Retinal pigment epithelial cell (primary cell): ENCODE results near the gene RFX2.

Experiments
- DNase-seq: peaks from one replicate; pipeline ENCODE4 v3.0.0-alpha.2; 2010; ENCODE audit warnings: low read depth
- H3K4me3 ChIP-seq: 2 replicates; pipeline ENCODE4 v1.5.1; 2011; ENCODE audit warnings: mild to moderate bottlenecking, low read length, control low read depth, moderate library complexity
- CTCF ChIP-seq: conservative IDR thresholded peaks from 2 replicates; pipeline ENCODE4 v1.5.1; 2011; ENCODE audit warnings: low read depth, low read length, control low read depth, inconsistent platforms

The RFX2 gene

GRCh38 chr19:6103894-6104293 lies 6.4 kb downstream of the RFX2 start:
- no peak for DNase-seq
- no peak overlapping the region for H3K4me3 ChIP-seq

GRCh38 chr19:6103217-6103644 lies 7.1 kb downstream of the RFX2 start:
- TF ChIP-seq CTCF, result no peak
- peak; percentile 73 for DNase-seq
- no peak overlapping the region for H3K4me3 ChIP-seq

More at GRCh38 chr19:6103894-6104293, 6.4 kb downstream of the RFX2 start:
- TF ChIP-seq CTCF, result no peak

GRCh38 chr19:6101991-6102390 lies 8.3 kb downstream of the RFX2 start:
- H3K4me3 ChIP-seq, result no peak overlapping the region
- no peak for TF ChIP-seq CTCF
- no peak for DNase-seq

- TF ChIP-seq CTCF, result no peak
- no peak for DNase-seq
- no peak overlapping the region for H3K4me3 ChIP-seq
Measured at GRCh38 chr19:6101291-6101825, 8.9 kb downstream of the RFX2 start.

- no peak for TF ChIP-seq CTCF
- H3K4me3 ChIP-seq, result no peak overlapping the region
- no peak for DNase-seq
Measured at GRCh38 chr19:6100284-6100915, 9.9 kb downstream of the RFX2 start.

GRCh38 chr19:6099599-6099998 lies 10.7 kb downstream of the RFX2 start:
- no peak for DNase-seq

More at GRCh38 chr19:6099599-6099998, 10.7 kb downstream of the RFX2 start:
- TF ChIP-seq CTCF, result no peak
- no peak overlapping the region for H3K4me3 ChIP-seq
